AG04449 (cell line): ENCODE measurements around the gene PRPF8.

ENCODE experiments used
- CTCF ChIA-PET: fragments of 350-600 bp; formaldehyde crosslinking; extraction: SDS; loops from one replicate; lab custom pipeline; 2021; ENCODE audit warnings: antibody characterized with exemption; lab: Yijun Ruan, JAX
- POLR2A ChIA-PET: fragments of 400-600, 350-600 bp; formaldehyde crosslinking; extraction: SDS; loops from one replicate; lab custom pipeline; 2020; ENCODE audit warnings: antibody characterized with exemption, inconsistent platforms; lab: Yijun Ruan, JAX
- DNase-seq: peaks from one replicate; pipeline ENCODE4 v3.0.0-alpha.2; 2010; ENCODE audit warnings: low read depth, low spot score
- H3K4me3 ChIP-seq: 2 replicates; pipeline ENCODE4 v1.5.1; 2011; ENCODE audit warnings: low read depth, mild to moderate bottlenecking, control low read depth, low read length
- TF ChIP-seq, protein P1 (sequence below): IDR thresholded peaks from one replicate; pipeline ENCODE4 v1.5.1; 2011; ENCODE audit warnings: mild to moderate bottlenecking, moderate library complexity, low read length, control low read depth, inconsistent platforms; ENCODE audit not compliant: insufficient read depth; ENCODE audit errors: missing control alignments

The PRPF8 gene

DNA sequence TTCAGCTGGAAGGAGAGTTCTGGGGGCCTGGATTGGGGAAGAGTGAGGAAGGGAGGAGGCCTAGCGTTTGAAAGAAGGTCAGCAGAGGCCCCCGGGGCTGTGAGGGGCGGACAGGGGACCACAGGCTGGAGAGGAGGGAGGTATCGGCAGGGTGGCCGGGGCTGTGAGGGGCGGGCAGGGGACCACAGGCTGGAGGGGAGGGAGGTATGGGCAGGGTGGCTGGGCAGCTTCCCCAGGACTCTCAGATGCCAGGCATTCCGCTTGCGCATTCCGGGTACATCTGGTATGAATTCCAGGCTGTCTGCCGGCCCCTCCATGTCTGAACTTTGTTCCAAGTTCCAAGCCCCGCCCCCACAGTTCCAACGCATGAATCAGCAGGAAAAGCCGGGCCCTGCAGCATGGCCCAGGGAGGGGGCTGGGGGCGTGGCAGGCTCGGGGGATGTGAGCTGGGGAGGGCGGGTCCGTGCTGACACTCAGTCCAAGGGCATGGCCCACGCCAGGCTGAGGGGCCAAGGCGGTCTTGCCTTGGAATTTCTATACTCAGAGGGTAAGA is 29.8 kb upstream of the PRPF8 start:
- H3K4me3 ChIP-seq: peak overlapping the region; percentile 97
- POLR2A ChIA-PET: interaction anchor here (0.6 to 3.3 kb wide), 9 partner anchors 12 to 137 kb away, joined by 3 to 16 read pairs (median 4); partner anchors contain the start of gene RILP
- CTCF ChIA-PET: interaction anchor here (0.9 to 2.8 kb wide), 6 partner anchors 34 to 69 kb away, joined by 3 to 30 read pairs (median 6); no protein-coding TSS in a partner anchor
- peak; percentile 94 for DNase-seq
- TF ChIP-seq, protein P1, sequence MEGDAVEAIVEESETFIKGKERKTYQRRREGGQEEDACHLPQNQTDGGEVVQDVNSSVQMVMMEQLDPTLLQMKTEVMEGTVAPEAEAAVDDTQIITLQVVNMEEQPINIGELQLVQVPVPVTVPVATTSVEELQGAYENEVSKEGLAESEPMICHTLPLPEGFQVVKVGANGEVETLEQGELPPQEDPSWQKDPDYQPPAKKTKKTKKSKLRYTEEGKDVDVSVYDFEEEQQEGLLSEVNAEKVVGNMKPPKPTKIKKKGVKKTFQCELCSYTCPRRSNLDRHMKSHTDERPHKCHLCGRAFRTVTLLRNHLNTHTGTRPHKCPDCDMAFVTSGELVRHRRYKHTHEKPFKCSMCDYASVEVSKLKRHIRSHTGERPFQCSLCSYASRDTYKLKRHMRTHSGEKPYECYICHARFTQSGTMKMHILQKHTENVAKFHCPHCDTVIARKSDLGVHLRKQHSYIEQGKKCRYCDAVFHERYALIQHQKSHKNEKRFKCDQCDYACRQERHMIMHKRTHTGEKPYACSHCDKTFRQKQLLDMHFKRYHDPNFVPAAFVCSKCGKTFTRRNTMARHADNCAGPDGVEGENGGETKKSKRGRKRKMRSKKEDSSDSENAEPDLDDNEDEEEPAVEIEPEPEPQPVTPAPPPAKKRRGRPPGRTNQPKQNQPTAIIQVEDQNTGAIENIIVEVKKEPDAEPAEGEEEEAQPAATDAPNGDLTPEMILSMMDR: no peak

DNA sequence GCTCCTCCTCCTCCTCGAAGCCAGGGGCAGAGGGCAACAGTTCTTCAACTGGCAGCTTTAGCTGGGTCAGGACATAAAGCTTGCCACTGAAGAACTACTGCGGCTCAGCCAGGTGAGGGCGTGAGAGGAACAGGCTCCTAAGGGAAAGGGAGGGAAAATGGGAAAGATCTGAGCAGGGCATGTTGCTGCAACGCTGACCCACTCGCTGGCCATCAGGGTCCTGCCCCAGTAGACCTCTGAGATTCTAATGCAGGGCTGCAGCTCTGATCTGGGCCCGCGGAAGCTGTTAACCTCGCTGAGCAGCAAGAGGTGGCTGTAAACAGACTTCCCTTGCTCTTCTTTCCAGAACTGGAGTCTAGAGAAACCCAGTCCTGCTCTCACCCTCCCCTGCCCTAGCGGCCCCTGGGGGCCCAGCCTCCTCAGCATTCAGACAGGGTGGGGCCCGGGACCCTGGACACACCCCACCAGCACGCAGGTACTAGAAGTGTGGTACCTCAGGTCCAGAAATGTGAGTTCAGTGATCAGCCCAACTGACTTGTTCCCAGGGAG is 29.3 kb upstream of the PRPF8 start:
- ChIA-PET POLR2A (interaction anchor here (0.7 to 3.3 kb wide), 7 partner anchors 12 to 70 kb away, joined by 3 to 16 read pairs (median 4); no protein-coding TSS in a partner anchor), CTCF (interaction anchor here (0.7 to 2.8 kb wide), 11 partner anchors 8 to 74 kb away, joined by 3 to 30 read pairs (median 4); partner anchors contain the start of gene WDR81)
- peak overlapping the region; percentile 97 for H3K4me3 ChIP-seq
- no peak for DNase-seq
- TF ChIP-seq, protein P1: peak; percentile 40

DNA sequence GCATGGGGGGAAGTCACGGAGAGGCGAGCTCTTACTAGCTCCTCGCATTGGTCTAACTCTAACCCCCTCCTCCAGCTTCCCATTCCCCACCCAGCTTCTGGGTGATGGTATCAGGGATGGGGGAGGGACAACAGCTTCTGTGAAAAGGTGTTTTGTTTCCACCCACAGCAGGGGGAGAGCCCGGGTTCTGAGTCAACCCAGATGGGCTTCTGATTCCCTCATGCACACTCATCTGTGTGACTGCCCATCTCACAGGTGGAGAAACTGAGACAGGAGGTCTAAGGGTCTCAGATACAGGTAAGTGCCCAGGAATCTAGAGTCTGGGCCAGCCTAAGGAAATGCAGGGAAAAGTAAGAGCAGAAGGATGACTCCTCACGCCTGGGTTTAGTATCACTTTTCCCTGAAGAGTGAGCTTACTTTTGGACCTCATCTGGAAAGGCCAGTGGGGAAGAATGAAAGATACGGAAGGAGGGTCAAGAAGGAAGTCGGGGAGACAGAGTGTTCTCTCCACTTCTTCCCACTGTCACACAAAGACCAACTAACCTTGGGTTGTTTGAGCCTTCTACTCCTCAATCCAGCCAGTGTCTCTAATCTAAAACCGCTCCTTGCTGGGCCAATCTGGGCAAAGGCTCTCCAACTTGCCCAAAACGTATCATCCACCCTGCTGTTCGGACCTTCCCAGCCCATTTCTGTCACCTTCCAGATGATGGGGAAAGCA is 28.7 kb upstream of the PRPF8 start:
- POLR2A ChIA-PET: interaction anchor here (0.6 to 1.7 kb wide), 6 partner anchors 9 to 71 kb away, joined by 3 to 10 read pairs (median 4); no protein-coding TSS in a partner anchor
- TF ChIP-seq, protein P1: no peak
- no peak for DNase-seq
- CTCF ChIA-PET: interaction anchor here (0.7 to 2.8 kb wide), 13 partner anchors 9 to 139 kb away, joined by 3 to 30 read pairs (median 3); partner anchors contain the start of gene WDR81
- H3K4me3 ChIP-seq: peak overlapping the region; percentile 97

DNA sequence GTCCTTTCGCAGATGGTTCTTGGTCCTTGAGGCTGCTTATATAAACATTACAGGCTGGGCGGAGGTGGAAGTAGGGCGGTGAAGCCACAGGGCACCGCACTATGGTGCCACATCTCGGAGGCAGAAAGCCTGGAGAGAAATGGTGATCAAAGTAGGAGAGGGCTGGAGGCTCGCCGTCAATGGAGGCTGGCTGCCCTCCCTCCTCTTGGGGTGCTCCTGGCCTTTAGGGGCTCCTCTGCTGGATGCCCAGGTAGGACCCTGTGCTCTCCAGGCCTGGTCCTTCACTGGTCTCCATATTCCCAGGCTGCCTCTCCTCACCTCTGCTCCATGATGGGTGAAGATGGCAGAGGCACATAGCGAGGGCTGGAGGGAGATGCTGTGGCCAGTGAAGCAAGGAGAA is 27.6 kb upstream of the PRPF8 start:
- CTCF ChIA-PET: interaction anchor here (1.0 to 2.8 kb wide), 6 partner anchors 10 to 138 kb away, joined by 3 to 30 read pairs (median 8); no protein-coding TSS in a partner anchor
- H3K4me3 ChIP-seq: peak overlapping the region; percentile 97
- POLR2A ChIA-PET: interaction anchor here (1.0 to 1.2 kb wide), 3 partner anchors 10 to 43 kb away, joined by 3 to 4 read pairs (median 3); no protein-coding TSS in a partner anchor
- DNase-seq: no peak
- TF ChIP-seq, protein P1: no peak

DNA sequence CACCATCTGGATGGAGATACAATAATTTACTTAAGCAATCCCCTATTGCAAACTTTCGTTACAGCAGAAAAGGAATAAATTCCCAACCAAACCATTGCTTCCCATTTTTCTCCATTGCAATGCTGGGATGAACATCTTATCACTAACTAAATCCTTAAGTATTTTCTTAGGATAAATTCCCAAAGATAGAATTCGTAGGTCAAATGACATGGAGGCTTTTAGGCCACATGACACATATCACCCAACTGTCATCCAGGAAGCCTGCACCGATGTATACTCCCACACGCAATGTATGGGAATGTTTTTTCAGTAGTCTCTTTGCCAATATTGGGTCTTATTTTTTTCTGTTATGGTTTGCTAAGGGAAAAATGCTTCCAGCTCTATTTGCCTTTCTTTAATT is 27.1 kb upstream of the PRPF8 start:
- POLR2A ChIA-PET: interaction anchor here (1.1 to 1.2 kb wide), 2 partner anchors 20 to 42 kb away, joined by 3 read pairs; no protein-coding TSS in a partner anchor
- no peak overlapping the region for H3K4me3 ChIP-seq
- CTCF ChIA-PET: interaction anchor here (2.4 kb wide), 1 partner anchor 43 kb away, joined by 9 read pairs; no protein-coding TSS in a partner anchor
- TF ChIP-seq, protein P1: no peak
- no peak for DNase-seq
